Measurements from ENCODE around the gene ZNF821.
A peak's percentile ranks its signal among the peaks of the same experiment; 100 is the strongest.
"Not testable (repeated sequence)": the region's sequence is repeated elsewhere in the genome, so short reads cannot be mapped to it uniquely, and the experiment has no call there.

ZNF821 gene

DNA sequence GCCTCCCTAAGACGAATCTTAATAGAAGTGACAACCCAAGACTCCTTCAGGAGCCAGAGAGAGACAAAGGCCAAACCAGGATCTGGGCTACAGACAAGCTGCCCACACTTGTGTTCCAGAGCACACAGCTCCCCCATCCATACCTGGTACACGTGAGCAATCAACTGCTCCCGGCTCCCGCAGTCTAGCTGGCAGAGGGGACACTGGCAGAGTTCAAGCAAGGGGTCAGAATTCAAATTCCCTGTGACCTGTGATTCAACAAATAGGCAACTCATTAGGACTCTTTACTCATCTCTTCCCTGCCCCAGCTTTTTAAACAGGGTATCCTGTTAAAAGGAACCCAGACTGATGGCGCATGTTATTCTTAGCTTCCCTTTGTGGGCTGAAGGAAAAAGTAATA, 20.0 kb downstream of the ZNF821 start:
- no peak for DNase-seq (ENCODE audit: extremely low read depth in 1 of 2, low read depth in 1 of 2)

DNA sequence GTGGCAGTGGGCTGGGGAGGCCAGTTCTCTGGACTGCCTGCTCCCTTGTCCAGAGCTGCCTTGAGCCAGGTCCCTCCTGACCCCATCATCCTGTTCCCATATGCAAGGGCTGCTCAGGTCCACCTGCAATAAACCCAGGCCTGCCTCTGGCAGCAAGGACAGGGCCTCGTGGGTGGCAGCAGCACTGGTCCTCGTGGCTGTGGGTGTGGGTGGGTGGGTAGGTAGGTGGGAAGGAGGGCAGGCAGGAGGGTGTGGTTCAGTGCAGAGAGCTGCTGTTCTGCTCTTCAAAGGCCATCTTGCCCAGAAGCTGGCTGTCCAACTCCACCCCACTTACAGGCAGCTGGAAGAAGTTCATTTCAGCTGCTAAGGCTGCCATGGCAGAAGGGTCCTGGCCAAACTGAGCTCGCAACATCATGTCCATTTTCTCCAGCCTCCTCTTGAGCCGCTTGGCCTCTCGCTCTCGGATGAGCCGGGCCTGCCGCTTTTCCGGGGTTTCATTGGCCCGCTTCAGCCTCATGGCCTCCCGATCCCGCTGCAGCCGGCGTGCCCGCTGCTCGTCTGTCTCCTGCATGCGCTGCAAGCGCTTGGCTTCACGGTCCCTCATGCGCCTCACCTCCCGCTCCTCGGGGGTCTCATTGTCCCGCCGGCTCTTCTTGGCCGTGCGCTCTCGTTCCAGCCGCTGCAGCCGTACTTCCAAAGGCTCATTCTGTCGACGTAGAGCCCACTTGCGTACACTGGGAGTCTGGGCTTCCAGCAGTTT, 24.0 kb downstream of the ZNF821 start:
- no peak for DNase-seq (ENCODE audit: extremely low read depth in 1 of 2, low read depth in 1 of 2)

DNA sequence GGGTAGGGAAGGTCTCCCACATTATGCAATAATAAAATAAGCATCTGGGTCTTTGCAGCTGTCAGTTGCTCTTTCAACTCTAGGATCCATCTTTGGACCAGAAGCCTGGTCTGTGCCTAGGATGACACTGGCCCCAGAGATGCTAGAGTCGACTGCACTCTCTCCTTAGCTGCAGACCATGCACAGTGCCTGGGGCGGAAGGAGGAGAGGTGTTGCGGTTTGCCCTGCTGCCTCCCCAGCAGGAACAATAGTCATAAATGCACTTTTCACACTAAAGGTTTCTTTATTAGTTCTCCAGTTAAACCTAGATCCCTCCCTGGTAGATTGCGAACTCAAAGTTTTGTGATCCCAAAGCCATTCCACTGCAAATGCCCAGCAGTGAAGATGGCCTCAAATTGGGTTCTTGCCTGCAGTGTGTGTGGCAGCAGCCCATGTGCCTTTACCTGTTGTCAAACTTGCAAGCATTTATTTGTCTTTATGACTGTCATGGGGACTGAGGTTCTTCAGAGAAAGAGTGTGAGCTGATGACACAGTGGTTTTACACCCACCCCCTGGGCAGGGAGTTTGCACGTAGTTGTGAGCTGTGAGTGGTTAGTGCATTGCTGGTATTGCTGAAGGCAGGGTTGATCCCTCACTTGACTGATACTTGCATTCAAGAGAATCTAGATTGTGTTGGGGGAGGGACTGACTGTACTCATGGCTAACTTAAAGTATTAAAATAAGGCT, 27.9 kb downstream of the ZNF821 start:
- DNase-seq (ENCODE audit: extremely low read depth in 1 of 2, low read depth in 1 of 2) = no peak

DNA sequence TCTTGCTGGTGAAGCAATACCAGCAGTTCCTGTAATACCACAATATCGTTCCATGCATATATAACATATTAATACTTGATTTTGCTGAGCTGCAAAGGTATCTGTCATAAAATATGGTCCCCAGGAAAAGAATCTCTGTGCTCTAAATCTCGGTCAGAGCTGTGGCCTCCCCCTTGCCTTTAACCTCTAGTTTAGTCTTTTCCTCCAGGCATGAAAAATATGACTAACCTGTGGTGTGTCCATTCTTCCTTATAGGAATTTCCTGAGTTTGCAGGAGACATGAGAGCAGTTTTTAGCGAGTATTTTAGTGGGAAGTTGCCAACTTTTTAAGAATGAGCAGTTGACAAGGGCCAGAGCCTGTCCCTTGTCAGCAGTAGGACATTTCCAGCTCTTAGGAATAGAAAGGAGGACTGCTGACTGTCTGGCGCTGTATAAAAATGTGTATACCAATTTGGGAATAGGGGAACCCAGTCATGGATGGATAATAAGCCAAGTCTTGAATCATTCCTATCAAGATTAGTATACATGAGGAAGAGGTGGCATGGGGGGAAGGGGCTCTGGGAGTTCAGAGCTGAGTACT, 29.5 kb downstream of the ZNF821 start:
- DNase-seq (ENCODE audit: extremely low read depth in 1 of 2, low read depth in 1 of 2) = no peak

DNA sequence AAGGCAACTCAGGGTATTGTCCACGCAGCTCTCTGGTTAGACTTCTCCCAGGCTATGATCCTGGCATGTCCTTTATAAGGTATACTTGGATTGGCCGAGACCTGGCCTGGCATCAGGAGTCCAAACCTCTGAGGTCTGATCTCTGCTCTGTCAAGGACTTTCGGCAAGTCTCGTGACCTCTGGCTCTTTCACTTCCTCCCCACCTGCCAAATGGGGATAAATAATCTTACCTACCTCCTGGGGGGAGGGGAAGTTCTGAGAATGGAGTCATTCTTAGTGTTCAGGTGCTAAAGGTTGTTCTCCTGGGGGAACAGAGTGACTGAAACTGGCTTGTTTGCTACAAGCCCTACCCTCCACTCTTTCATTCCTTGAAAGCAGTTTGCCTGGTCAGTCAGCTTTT, 30.6 kb downstream of the ZNF821 start:
- no peak for DNase-seq (ENCODE audit: extremely low read depth in 1 of 2, low read depth in 1 of 2)

DNA sequence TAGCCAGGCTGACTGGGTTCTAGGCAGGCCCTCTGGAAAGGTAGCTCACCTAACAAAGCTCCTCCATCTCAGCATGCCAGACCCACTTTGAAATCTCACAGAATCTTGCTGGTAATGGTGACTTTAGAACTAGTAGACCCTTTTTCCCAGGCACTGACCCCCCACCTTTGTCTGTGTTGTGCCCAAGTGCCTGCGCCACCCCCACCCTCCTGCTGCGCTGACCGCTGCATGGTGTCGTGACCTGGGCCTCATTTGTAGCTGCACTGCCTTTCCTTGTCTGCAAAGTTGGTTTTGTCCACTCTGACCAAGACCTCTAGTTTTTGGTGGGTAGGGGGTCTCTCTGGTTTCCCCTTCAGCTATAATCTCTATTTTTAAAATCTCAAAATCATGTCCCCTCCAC, 31.4 kb downstream of the ZNF821 start:
- no peak for DNase-seq (ENCODE audit: extremely low read depth in 1 of 2, low read depth in 1 of 2)

DNA sequence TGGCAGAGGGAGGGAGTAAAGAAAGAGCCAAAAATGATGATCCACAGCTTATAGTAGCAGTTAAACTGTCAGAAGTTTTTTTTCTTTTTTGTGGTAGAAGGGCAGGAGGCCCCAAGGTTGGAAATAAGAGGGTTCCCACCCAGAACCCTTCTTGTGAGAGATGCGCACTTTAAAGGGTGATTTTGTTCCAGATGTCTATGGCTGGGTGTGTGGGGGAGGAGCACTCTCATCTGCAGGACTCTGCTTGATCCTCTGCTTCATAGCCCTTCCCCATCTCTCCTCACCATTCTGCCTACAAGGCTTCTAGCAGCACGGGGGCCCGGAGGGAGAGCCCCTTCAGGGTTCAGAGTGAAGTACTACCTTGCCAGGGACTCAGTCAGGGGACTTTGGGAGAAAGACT, 31.8 kb downstream of the ZNF821 start:
- DNase-seq (ENCODE audit: extremely low read depth in 1 of 2, low read depth in 1 of 2) = no peak

DNA sequence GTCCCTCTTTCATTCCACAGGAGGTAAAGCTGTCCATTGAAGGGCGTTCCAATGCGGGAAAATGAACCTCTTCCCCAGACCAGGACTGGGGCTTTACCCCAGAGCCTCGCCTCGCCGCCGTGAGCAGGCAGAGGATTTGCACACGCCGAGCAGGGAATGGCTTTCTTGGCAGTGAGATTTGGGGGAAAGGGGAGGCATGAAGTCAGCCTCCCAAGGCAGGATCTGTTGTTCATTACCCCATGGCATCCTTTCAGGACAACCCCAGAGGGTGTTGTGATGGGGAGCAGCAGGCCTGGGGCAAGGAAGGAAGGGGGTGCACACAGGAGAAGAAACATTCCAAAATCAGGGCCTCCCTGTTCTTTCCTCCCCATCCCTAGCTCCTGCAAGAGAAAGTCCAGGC, 32.2 kb downstream of the ZNF821 start:
- no peak for DNase-seq (ENCODE audit: extremely low read depth in 1 of 2, low read depth in 1 of 2)

DNA sequence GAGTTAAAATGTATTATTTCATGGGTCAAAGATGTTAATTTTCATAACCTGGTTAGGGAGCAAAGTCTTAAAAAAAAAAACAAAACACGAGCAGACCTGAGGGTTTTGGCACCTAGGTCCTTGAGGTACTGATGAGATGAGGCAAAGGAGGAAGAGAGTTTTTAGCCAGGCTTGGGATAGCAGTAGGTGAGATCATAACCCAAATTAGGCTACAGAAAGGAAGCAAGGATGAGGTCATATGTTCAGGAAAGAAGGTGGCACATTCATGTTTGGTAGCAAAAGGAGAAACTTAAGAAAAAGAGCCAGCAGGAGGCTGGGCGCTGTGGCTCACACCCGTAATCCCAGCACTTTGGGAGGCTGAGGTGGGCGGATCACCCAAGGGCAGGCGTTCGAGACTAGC, 35.4 kb downstream of the ZNF821 start:
- no peak for DNase-seq (ENCODE audit: extremely low read depth in 1 of 2, low read depth in 1 of 2)

DNA sequence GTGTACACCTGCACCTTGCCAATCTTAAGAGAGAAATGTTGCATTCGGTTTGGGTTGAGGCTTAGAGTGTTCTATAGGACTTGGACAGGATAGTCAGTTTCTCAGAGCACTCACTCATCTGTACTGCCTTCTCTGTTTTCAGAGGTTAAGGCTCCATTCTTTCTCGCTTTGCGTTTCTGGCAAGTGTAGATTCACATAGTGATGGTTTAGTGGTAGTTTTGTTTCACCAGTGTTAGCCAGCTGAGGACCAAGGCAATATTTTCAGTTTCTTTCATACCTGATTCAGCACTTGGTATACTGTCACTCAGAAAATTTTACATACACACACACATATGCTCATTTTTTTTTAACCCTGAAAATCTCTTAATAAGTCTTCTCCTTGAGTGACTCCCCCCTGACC, 36.9 kb downstream of the ZNF821 start:
- no peak for DNase-seq (ENCODE audit: extremely low read depth in 1 of 2, low read depth in 1 of 2)

DNA sequence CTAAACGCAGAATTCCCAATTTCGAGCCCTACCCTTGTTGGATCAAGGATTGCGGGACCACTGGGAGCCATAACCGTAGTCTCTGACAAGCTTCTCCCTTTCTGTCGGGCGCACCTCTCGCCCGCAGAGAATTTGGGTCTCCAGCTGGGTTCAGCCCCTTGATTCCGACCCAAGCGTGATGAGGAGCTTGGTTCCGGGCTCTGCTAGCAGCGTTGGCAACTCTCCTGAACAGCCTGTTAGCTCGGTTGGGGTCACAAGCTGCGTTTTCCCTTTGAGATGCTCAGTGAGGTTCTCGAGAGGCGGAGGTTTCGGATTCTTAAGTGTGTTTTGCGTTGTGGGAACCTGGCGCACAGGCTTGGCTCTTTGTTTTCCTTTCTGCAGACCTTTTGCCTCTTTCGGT, 37.6 kb downstream of the ZNF821 start:
- DNase-seq (ENCODE audit: extremely low read depth in 1 of 2, low read depth in 1 of 2) = no peak

DNA sequence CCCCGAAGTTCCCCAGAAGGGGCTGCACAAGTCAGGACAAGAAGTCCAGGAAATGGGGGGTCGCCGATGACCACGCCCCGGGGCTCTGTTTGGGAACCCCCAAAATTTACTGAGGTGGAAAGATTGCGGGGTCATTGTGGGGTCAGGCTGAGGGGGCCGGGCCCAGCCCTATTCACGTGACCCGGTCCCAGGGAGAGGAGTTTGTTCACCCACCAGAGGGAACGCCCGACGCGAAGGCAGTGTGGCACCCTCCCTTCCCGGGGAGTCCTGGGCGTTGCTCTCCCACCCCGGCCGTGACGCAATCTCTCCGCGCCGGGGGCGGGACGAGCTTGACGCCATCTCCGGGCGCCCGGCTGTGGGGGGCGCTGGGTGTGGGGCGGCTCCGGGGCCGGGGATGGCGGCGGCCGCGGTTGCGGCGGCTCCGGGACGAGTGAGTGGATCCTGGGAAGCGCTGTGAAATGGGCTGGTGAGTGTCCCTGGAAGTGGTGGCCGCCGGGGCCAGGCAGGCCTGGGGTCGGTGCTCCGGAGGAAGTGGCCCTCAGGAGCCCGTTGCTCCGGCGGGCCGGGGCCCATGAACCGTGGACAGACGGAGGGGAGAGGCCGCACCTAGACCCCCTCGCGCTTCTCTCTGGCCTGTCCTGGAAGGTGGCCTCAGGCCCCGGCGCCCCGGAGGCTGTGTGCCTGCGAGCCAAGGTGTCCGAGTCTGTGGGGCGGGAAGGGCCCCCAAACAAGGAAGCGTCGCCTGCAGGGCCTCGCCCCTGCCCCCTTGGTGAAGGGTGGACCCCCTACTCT, 38.1 kb downstream of the ZNF821 start, which contains the start of gene ATXN1L:
Gene ATXN1L, plus strand, starts transcription at position 338 of the 792 bp plus-strand sequence. CDS start 3,765 bp downstream, outside the sequence.
- DNase-seq (ENCODE audit: extremely low read depth in 1 of 2, low read depth in 1 of 2) = peak; percentile 79 to 90

DNA sequence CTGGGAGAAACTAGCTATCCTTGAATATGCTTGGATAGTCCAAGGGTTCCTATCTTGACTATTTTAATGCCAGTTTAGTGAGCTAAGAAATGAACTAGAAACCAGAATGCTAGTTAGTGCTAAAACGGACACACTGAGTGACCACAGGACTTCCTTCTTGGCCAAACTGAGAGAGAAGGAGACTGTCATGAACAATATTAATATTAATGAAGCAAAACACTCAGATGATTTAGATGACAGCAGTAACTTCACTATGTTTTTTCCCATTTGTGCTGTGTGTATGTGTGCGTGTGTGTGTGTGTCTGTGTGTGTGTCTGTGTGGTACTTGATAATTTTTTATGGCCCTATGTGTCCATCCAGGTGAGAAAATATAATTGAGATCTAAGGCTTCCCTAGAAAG, 40.4 kb downstream of the ZNF821 start:
- no peak for DNase-seq (ENCODE audit: extremely low read depth in 1 of 2, low read depth in 1 of 2)

DNA sequence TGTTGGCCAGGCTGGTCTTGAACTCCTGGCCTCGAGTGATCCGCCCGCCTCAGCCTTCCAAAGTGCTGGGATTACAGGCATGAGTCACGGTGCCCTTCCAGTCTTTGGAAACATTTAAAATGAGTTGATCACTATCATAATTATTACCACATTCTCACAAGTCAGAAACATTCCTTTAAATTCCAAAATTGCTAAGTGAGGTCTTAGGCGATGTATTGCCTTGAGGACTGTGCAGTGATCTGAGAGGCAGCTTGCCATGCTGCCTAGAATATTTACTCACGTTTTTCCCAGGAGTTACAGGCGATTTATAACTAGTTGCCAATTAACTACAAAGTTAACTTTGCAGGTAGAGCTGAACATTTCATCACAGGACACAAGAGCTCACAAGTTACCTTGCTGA, 43.9 kb downstream of the ZNF821 start:
- DNase-seq (ENCODE audit: extremely low read depth in 1 of 2, low read depth in 1 of 2) = no peak

DNA sequence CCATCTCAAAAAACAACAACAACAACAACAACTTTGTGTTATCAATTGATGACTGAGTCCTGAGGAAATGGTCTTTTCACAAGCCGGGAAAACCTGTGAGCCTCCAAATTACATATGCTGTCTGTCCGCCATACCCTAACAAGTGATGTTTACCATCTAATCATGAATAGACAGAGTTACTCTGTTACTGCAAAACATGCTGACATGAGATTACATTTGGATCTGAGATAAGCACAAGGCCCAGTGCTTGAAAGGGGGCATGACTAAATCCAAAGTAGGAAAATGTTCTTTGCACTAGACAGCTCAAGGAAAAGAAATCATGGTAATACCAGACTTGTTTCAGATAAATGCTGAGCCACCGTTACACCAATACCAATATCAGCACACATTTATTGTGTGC, 46.8 kb downstream of the ZNF821 start:
- no peak for DNase-seq (ENCODE audit: extremely low read depth in 1 of 2, low read depth in 1 of 2)

DNA sequence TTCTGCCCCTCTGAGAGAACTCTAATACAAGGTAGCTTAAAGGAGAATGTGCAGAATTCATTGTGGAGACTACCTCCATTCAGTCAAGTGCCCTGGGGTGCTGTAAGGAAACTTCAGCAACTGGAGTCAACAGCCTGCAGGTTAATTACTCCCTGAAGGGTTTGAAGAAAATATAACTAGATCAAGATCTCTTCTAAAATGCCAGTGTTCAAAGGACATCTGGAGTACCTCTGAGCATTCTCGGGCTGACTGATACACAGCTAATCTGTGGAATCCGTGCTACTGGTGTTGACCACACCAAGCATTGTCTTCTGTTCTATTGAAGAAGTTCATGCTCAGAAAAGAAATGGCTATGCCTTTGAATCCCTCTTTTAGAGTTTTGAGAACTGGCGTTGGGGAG, 49.7 kb downstream of the ZNF821 start:
- DNase-seq (ENCODE audit: extremely low read depth in 1 of 2, low read depth in 1 of 2) = no peak

DNA sequence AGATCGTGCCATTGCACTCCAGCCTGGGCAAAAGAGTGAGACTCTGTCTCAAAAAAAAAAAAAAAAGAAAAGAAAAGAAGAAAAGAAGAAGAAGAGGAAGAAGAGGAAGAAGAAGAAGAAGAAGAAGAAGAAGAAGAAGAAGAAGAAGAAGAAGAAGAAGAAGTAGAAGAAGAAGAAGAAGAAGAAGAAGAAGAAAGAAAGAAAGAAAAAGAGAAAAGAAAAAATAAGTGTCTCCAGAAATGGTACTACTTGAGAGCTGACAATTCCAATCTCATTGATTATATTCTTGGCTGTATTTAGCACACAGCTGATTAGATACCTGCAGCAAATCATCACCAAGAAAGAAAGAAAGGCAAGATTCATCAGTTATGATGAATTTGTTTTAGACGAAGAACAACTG, 51.9 kb downstream of the ZNF821 start:
- DNase-seq (ENCODE audit: extremely low read depth in 1 of 2, low read depth in 1 of 2) = not testable (repeated sequence)

DNA sequence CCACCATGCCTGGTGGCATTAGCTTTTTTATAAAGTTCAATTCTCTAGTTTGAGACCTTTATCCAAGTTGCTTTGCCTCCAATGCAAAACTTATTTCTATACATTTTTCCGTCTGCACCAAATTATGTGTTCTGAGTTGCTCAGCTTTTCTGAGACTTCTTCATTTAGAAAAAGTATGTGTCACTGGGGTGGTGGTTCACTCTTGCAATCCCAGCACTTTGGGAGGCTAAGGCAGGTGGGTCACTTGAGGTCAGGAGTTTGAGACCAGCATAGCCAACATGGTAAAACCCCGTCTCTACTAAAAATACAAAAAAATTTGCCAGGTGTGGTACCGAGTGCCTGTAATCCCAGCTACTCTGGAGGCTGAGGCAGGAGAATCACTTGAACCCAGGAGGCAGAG, 52.3 kb downstream of the ZNF821 start:
- DNase-seq (ENCODE audit: extremely low read depth in 1 of 2, low read depth in 1 of 2) = not testable (repeated sequence)

DNA sequence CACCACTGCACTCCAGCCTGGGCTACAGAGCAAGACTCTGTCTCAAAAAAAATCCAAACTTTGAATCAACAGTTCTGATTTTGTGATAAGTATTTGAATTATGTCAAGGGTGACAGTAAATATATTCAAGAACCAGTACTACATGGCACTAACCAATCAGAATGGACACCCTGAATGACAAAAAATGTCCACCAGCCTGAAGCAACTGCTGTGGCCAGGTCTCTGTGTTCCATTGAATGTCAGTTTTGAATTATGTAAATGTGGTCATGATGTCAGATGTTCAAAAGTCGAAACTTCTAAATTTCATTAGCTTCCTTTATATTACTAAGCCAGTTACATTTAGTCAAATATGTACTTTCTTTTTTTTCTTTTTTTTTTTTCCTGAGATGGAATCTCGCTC, 53.6 kb downstream of the ZNF821 start:
- no peak for DNase-seq (ENCODE audit: extremely low read depth in 1 of 2, low read depth in 1 of 2)

DNA sequence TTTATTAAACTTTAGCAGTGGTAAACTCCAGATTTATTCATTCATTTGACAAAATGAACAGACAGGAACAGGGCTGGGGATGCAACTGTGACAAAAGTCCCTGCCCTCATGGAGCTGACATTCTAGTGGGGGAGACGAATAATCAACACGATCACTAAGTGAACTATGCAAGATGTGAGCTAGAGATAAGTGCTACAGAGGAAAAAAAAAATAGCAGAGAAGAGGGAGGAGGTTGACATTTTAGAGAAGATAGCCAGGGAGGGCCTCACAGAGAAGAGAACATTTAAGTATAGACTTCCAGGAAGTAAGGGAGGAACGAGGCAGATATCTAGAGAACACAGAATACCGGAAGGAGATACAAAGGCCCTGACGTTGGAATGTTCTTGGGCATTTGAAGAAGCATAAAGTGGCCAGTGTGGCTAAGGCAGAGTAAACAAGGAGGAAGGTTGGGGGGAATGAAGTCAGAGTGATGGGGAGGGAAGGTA, 57.4 kb downstream of the ZNF821 start:
- DNase-seq (ENCODE audit: extremely low read depth in 1 of 2, low read depth in 1 of 2) = no peak

DNA sequence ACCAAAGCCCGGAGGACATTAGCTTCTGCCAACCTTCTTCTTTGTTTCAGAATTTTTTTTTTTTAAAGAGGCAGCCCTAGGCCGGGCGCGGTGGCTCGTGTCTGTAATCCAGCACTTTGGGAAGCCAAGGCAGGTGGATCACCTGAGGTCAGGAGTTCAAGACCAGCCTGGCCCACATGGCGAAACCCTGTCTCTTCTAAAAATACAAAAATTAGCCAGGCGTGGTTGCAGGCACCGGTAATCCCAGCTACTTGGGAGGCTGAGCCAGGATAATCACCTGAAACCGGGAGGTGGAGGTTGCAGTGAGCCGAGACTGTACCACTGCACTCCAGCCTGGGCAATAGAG, 66.9 kb downstream of the ZNF821 start:
- not testable (repeated sequence) for DNase-seq (ENCODE audit: extremely low read depth in 1 of 2, low read depth in 1 of 2)
